Measurements from ENCODE around the gene IL21R.

Gene IL21R

GRCh38 chr16:27465483-27465879, 63.5 kb downstream of the IL21R start:
- no peak for DNase-seq (ENCODE audit: low spot score)
- in situ Hi-C loops (cut with MboI; ENCODE audit: low pct_unique_long_range_greater_than_20kb, low sequenced_read_pairs, unreplicated experiment): loop anchor here (25.0 kb wide), 1 partner anchor 1628 kb away; no protein-coding TSS in a partner anchor
- TF ChIP-seq CTCF (IDR thresholded peaks at IDR 0.05; ENCODE audit: extremely low read depth, insufficient read depth, missing control alignments): no peak

- in situ Hi-C loops (cut with MboI; ENCODE audit: low pct_unique_long_range_greater_than_20kb, low sequenced_read_pairs, unreplicated experiment): loop anchor here (25.0 kb wide), 1 partner anchor 1632 kb away; no protein-coding TSS in a partner anchor
- DNase-seq (ENCODE audit: low spot score): no peak
- no peak for TF ChIP-seq CTCF (IDR thresholded peaks at IDR 0.05; ENCODE audit: extremely low read depth, insufficient read depth, missing control alignments)
Measured at GRCh38 chr16:27468941-27469531, 67.1 kb downstream of the IL21R start.

GRCh38 chr16:27470567-27471431, 68.8 kb downstream of the IL21R start:
- in situ Hi-C loops (cut with MboI; ENCODE audit: low pct_unique_long_range_greater_than_20kb, low sequenced_read_pairs, unreplicated experiment): loop anchor here (25.0 kb wide), 1 partner anchor 1633 kb away; no protein-coding TSS in a partner anchor
- no peak for DNase-seq (ENCODE audit: low spot score)
- no peak for TF ChIP-seq CTCF (IDR thresholded peaks at IDR 0.05; ENCODE audit: extremely low read depth, insufficient read depth, missing control alignments)

- in situ Hi-C loops (cut with MboI; ENCODE audit: low pct_unique_long_range_greater_than_20kb, low sequenced_read_pairs, unreplicated experiment): loop anchor here (25.0 kb wide), 1 partner anchor 1634 kb away; no protein-coding TSS in a partner anchor
- no peak for DNase-seq (ENCODE audit: low spot score)
- TF ChIP-seq CTCF (IDR thresholded peaks at IDR 0.05; ENCODE audit: extremely low read depth, insufficient read depth, missing control alignments): no peak
Measured at GRCh38 chr16:27471661-27472060, 69.7 kb downstream of the IL21R start.

GRCh38 chr16:27472091-27473020, 70.4 kb downstream of the IL21R start:
- no peak for TF ChIP-seq CTCF (IDR thresholded peaks at IDR 0.05; ENCODE audit: extremely low read depth, insufficient read depth, missing control alignments)
- in situ Hi-C loops (cut with MboI; ENCODE audit: low pct_unique_long_range_greater_than_20kb, low sequenced_read_pairs, unreplicated experiment): loop anchor here (25.0 kb wide), 1 partner anchor 1635 kb away; no protein-coding TSS in a partner anchor

More at GRCh38 chr16:27472091-27473020, 70.4 kb downstream of the IL21R start:
- no peak for DNase-seq (ENCODE audit: low spot score)

All from GM13977 (cell line).